ENCODE measurements around the gene RELL1. TPM values are rescaled to one million over a fixed set of nuclear protein-coding genes. Genes with fewer than 3 reads are reported as not detected.

The RELL1 gene
- total and polyA plus RNA-seq, 10 of the 15 experiments (the other 5 are each of a cell fraction or from before 2014, with no cell fraction given), result 0.20 to 10.9 (median 3.9) TPM

GRCh38 chr4:37680089-37680488 lies 6.1 kb downstream of the RELL1 start:
- peaks cover 40% of the 10 kb centered on the region for H3K79me2 ChIP-seq (ENCODE audit: control insufficient read depth, insufficient read depth, low read length)
- in situ Hi-C loops (cut with MboI) (no loop called here), intact Hi-C loops (cut with micrococcal nuclease; ENCODE audit: unreplicated experiment) (loop anchor here (5.0 kb wide), 1 partner anchor 212 kb away; the partner anchor contains the start of gene TBC1D1)
- no peaks in the 10 kb centered on the region for H3K27me3 ChIP-seq (replicated peaks in 1 of 2; ENCODE audit: control insufficient read depth in 2 of 2, insufficient read depth in 2 of 2, low read length in 1 of 2)
- BruUV-seq (replicated peaks), result no TSS peak
- ATAC-seq (no peak), DNase-seq (ENCODE audit: low read depth, low spot score) (no peak), FAIRE-seq (no peak)
- POLR2A ChIA-PET, result interaction anchor here (0.6 kb wide), 1 partner anchor 31 kb away, joined by 6 read pairs; no protein-coding TSS in a partner anchor
- peaks cover 31% of the 10 kb centered on the region for H3K4me1 ChIP-seq (ENCODE audit: control insufficient read depth, insufficient read depth, low read length)
- SMC1A ChIA-PET (ENCODE audit: uncharacterized antibody, unreplicated experiment), result no interaction called here
- RAD21 ChIA-PET (ENCODE audit: unreplicated experiment), result interaction anchor here (0.6 kb wide), 1 partner anchor 77 kb away, joined by 3 read pairs; no protein-coding TSS in a partner anchor
- no peak overlapping the region for H3K4me2 ChIP-seq (ENCODE audit: control insufficient read depth, insufficient read depth)
- no peak overlapping the region for H3K27ac ChIP-seq (ENCODE audit: control insufficient read depth, insufficient read depth)
- H3K36me3 ChIP-seq (ENCODE audit: control insufficient read depth in 2 of 2, insufficient read depth in 2 of 2, low read length in 1 of 2), result no peaks in the 10 kb centered on the region
- TF ChIP-seq NFXL1 (IDR thresholded peaks at IDR 0.05; ENCODE audit: borderline replicate concordance) (no peak), CREM (IDR thresholded peaks at IDR 0.05; ENCODE audit: low read depth) (no peak), CBFB (IDR thresholded peaks at IDR 0.05; ENCODE audit: low read depth) (no peak), HDGF (IDR thresholded peaks at IDR 0.05) (no peak), POLR2AphosphoS5 (IDR thresholded peaks at IDR 0.05; ENCODE audit: low read length) (no peak), STAT1 (conservative IDR thresholded peaks at IDR 0.05) (no peak), PAX5 (IDR thresholded peaks at IDR 0.05; ENCODE audit: borderline replicate concordance, low read depth, low read length) (no peak), EGR1 (IDR thresholded peaks at IDR 0.05; ENCODE audit: borderline replicate concordance in 1 of 2, low read depth in 2 of 2, low read length in 2 of 2) (no peak)
- no peak overlapping the region for H3K4me3 ChIP-seq
- no peaks in the 10 kb centered on the region for H4K20me1 ChIP-seq (ENCODE audit: control insufficient read depth, insufficient read depth)
- 45% methylated on average over 1 of the region's 1 CpG for WGBS (ENCODE audit: insufficient coverage, insufficient replicate concordance, low lambda C conversion rate, missing lambda C conversion rate)
- CTCF ChIA-PET, result no interaction called here
- H3K9ac ChIP-seq (ENCODE audit: control insufficient read depth, insufficient read depth, low read length), result no peak overlapping the region
- H3K9me3 ChIP-seq (replicated peaks; ENCODE audit: control insufficient read depth, insufficient read depth, low read length), result peaks cover 2% of the 10 kb centered on the region; the same call in 1 of the 3 replicates
- H2AFZ ChIP-seq (ENCODE audit: control insufficient read depth, low read depth, low read length), result no peak overlapping the region

GRCh38 chr4:37679301-37679700 lies 6.9 kb downstream of the RELL1 start:
- ChIA-PET CTCF (no interaction called here), POLR2A (no interaction called here), SMC1A (ENCODE audit: uncharacterized antibody, unreplicated experiment) (interaction anchor here (0.6 kb wide), 1 partner anchor 1649 kb away, joined by 3 read pairs; no protein-coding TSS in a partner anchor), RAD21 (ENCODE audit: unreplicated experiment) (no interaction called here)
- Histone ChIP-seq H3K9me3 (replicated peaks; ENCODE audit: control insufficient read depth, insufficient read depth, low read length) (peaks cover 2% of the 10 kb centered on the region; the same call in 1 of the 3 replicates), H2AFZ (ENCODE audit: control insufficient read depth, low read depth, low read length) (no peak overlapping the region), H3K4me3 (no peak overlapping the region), H3K4me1 (ENCODE audit: control insufficient read depth, insufficient read depth, low read length) (peaks cover 32% of the 10 kb centered on the region), H3K79me2 (ENCODE audit: control insufficient read depth, insufficient read depth, low read length) (peaks cover 40% of the 10 kb centered on the region), H3K4me2 (ENCODE audit: control insufficient read depth, insufficient read depth) (no peak overlapping the region), H3K27me3 (replicated peaks in 1 of 2; ENCODE audit: control insufficient read depth in 2 of 2, insufficient read depth in 2 of 2, low read length in 1 of 2) (no peaks in the 10 kb centered on the region), H3K27ac (ENCODE audit: control insufficient read depth, insufficient read depth) (no peak overlapping the region), H4K20me1 (ENCODE audit: control insufficient read depth, insufficient read depth) (no peaks in the 10 kb centered on the region), H3K9ac (ENCODE audit: control insufficient read depth, insufficient read depth, low read length) (no peak overlapping the region), H3K36me3 (ENCODE audit: control insufficient read depth in 2 of 2, insufficient read depth in 2 of 2, low read length in 1 of 2) (no peaks in the 10 kb centered on the region)
- in situ Hi-C loops (cut with MboI), result no loop called here
- FAIRE-seq, result no peak
- no TSS peak for BruUV-seq (replicated peaks)
- no peak for DNase-seq (ENCODE audit: low read depth, low spot score)
- 79% methylated on average over 2 of the region's 2 CpGs for WGBS (ENCODE audit: insufficient coverage, insufficient replicate concordance, low lambda C conversion rate, missing lambda C conversion rate)
- intact Hi-C loops (cut with micrococcal nuclease; ENCODE audit: unreplicated experiment), result loop anchor here (5.0 kb wide), 1 partner anchor 47 kb away; no protein-coding TSS in a partner anchor
- ATAC-seq, result no peak
- no peak for TF ChIP-seq ZNF217 (IDR thresholded peaks at IDR 0.05)
- TF ChIP-seq, protein P1, sequence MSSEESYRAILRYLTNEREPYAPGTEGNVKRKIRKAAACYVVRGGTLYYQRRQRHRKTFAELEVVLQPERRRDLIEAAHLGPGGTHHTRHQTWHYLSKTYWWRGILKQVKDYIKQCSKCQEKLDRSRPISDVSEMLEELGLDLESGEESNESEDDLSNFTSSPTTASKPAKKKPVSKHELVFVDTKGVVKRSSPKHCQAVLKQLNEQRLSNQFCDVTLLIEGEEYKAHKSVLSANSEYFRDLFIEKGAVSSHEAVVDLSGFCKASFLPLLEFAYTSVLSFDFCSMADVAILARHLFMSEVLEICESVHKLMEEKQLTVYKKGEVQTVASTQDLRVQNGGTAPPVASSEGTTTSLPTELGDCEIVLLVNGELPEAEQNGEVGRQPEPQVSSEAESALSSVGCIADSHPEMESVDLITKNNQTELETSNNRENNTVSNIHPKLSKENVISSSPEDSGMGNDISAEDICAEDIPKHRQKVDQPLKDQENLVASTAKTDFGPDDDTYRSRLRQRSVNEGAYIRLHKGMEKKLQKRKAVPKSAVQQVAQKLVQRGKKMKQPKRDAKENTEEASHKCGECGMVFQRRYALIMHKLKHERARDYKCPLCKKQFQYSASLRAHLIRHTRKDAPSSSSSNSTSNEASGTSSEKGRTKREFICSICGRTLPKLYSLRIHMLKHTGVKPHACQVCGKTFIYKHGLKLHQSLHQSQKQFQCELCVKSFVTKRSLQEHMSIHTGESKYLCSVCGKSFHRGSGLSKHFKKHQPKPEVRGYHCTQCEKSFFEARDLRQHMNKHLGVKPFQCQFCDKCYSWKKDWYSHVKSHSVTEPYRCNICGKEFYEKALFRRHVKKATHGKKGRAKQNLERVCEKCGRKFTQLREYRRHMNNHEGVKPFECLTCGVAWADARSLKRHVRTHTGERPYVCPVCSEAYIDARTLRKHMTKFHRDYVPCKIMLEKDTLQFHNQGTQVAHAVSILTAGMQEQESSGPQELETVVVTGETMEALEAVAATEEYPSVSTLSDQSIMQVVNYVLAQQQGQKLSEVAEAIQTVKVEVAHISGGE (CRISPR knock-in tag; IDR thresholded peaks at IDR 0.05), result no peak
- no peak for TF ChIP-seq KAT2A (conservative IDR thresholded peaks at IDR 0.05; ENCODE audit: control insufficient read depth, low read depth, low read length)
- TF ChIP-seq IRF3 (IDR thresholded peaks at IDR 0.05), result no peak
